Measurements from ENCODE around the gene MYD88.
A peak's percentile ranks its signal among the peaks of the same experiment; 100 is the strongest.

MYD88 gene

GRCh38 chr3:38112378-38112761 is 26.1 kb upstream of the MYD88 start:
- no peak for DNase-seq (ENCODE audit: low read depth in 2 of 2)

- DNase-seq (ENCODE audit: low read depth in 2 of 2), result no peak
Observed at GRCh38 chr3:38114052-38114874, 24.2 kb upstream of the MYD88 start.

- DNase-seq (ENCODE audit: low read depth in 2 of 2), result no peak
Observed at GRCh38 chr3:38114875-38115644, 23.4 kb upstream of the MYD88 start.

- no peak for DNase-seq (ENCODE audit: low read depth in 2 of 2)
Observed at GRCh38 chr3:38115645-38116427, 22.6 kb upstream of the MYD88 start.

GRCh38 chr3:38116471-38117162 is 21.8 kb upstream of the MYD88 start:
- no peak for DNase-seq (ENCODE audit: low read depth in 2 of 2)

GRCh38 chr3:38117163-38117716 is 21.2 kb upstream of the MYD88 start:
- DNase-seq (ENCODE audit: low read depth in 2 of 2), result no peak

- peak in 1 of 2 experiments; percentile 8 for DNase-seq (ENCODE audit: low read depth in 2 of 2)
Observed at GRCh38 chr3:38117748-38118420, 20.6 kb upstream of the MYD88 start.

- DNase-seq (ENCODE audit: low read depth in 2 of 2), result no peak
Observed at GRCh38 chr3:38118421-38119247, 19.8 kb upstream of the MYD88 start.

GRCh38 chr3:38119248-38119544 is 19.3 kb upstream of the MYD88 start:
- no peak for DNase-seq (ENCODE audit: low read depth in 2 of 2)

- no peak for DNase-seq (ENCODE audit: low read depth in 2 of 2)
Observed at GRCh38 chr3:38119821-38120692, 18.4 kb upstream of the MYD88 start.

- no peak for DNase-seq (ENCODE audit: low read depth in 2 of 2)
Observed at GRCh38 chr3:38120693-38121450, 17.6 kb upstream of the MYD88 start.

- no peak for DNase-seq (ENCODE audit: low read depth in 2 of 2)
Observed at GRCh38 chr3:38121451-38121831, 17.0 kb upstream of the MYD88 start.

GRCh38 chr3:38121832-38122461 is 16.5 kb upstream of the MYD88 start:
- DNase-seq (ENCODE audit: low read depth in 2 of 2), result no peak

GRCh38 chr3:38122712-38123290 is 15.7 kb upstream of the MYD88 start:
- no peak for DNase-seq (ENCODE audit: low read depth in 2 of 2)

GRCh38 chr3:38124324-38125122 is 13.9 kb upstream of the MYD88 start:
- no peak for DNase-seq (ENCODE audit: low read depth in 2 of 2)

GRCh38 chr3:38125305-38126120 is 12.9 kb upstream of the MYD88 start:
- no peak for DNase-seq (ENCODE audit: low read depth in 2 of 2)

Data from fibroblast of skin of left biceps (primary cell).